Activated T-helper 1 cell treated with anti-CD3 and anti-CD28 coated beads, Interleukin-2, amount 50 U/mL, for 16 hours (primary cell): ENCODE data around the gene TNS1.
A peak's percentile ranks its signal among the peaks of the same experiment; 100 is the strongest.

Experiments
- DNase-seq, 2 donors: peaks; one replicate each; pipeline ENCODE4 v3.0.0-alpha.2; 2020; ENCODE audit warnings: low read depth in 1 of 2, low spot score in 1 of 2

TNS1 gene

DNA sequence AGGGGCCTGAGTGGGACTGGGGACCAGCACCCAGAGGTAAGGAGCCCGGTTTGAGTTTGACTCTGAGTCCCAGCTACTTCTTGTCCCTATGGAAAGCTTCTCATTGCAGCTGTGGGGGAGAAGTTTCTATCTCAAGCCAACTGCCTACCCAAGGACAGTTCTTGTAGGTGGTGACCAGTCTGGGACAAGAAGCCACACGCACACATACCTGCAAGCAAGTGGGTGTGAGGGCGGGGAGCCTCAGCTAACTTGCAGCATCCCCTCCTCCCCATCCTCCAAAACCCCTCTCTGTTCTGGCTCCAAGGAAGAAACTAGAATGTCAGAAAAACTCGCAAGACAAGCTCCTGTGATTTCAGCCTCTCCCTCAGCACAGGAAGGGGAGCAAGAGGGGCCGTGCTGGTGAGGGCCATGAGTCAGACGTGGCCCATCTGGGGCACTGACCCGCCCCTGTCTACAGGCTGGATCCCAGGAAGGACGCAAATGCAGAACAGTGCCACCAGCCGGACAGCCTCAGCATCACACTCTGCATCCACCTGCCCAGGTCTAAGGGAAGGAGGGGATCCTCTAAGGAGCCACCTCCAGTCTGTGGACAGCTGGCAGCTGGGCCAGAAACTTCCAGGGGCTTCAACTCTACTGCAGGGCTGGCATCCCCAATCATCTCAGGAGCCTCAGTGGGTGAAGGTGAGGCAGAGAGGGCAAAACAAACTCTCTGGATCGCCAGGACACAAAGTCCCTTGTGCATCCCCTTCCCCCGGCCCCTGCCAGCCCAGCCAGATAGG is 103.4 kb downstream of the TNS1 start:
- DNase-seq: no peak

DNA sequence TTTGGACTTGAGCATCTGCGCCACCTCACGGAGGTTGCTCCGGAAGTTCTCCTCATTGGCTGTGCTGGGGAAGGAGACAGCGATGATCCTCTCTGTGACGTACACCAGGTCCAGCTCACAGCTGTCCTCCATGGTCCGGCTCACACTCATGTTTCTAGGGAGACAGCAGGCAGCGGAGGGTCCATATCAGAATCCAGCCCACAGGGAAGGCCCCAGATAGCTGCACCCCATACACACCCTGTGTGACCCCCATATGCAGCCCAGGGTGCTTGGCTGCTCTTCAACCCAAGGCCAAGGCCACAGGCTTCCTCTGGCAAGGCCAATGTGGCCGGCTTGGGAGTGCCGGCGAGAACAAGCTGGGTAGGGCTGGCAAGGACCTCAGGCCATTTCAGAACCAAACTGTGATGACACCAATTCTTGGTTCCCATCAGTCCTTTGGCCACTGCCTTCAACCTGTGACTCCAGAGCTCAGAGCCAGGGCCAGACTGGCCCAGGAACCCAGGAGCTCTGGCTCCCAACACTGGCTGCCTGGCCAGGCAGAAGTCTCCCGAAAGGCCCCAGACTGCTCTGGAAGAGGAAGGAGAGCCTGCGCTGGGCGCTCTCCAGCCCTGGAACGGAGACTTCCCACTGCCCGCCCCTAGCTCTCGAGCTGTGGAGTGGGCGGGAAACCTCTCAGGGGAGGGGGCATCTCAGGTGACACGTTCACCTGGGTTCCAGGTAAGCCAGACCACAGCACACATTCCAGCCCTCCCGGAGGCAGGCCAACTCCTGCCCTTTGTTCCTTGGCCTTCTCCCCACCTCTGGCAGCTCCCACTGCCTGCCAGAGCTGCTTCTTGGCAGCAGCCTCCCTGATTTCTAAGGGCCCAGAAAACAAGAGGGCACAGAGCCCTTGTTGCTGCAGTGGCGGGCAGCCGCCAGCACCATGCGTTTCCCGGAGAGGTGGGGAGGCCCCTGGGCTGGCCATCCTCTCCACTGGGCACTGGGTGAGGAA is 104.7 kb downstream of the TNS1 start:
- DNase-seq: no peak

GRCh38 chr2:217897091-217897715 is 105.6 kb downstream of the TNS1 start:
- DNase-seq: no peak

GRCh38 chr2:217895070-217895635 is 107.6 kb downstream of the TNS1 start:
- DNase-seq: no peak

DNA sequence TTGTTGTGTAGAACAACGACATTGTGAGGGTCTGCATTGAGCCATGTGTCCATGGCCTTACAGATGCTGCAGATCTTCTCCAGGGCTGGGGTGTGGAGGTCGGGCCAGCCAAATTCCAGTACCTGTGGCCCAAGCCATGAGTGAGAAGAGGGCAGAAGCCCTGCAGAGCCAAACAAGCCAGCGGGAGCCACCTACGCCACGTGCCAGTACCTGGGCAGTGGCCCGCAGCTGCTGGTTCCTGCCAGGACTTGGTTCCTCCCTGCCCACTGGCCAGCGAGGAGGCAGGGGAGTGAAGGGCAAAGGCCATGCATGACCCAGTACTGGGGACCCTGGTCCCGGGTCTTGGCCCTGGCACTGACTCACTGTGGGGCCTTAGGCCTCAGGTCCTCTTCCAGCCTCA is 109.4 kb downstream of the TNS1 start:
- no peak for DNase-seq

GRCh38 chr2:217892560-217892959 is 110.2 kb downstream of the TNS1 start:
- no peak for DNase-seq

DNA sequence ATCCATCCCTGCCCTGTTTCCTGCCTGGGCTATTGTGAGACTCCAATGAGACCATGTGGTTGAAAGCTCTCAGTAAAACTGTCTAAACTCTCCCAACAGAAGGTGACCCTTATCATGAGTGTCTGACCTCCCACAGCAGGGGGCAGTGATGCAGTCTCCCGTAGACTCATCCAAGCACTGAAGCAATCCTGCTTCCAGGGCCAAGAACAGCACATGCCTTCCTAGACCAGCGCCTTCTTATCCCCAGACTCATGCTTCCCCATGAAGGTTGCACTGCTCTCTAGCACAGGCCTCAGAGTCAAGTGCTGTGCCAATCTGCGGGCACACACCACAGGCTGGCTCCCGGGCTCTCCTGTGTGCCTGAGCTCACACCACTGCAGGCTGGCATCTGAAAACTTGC is 112.3 kb downstream of the TNS1 start:
- no peak for DNase-seq

DNA sequence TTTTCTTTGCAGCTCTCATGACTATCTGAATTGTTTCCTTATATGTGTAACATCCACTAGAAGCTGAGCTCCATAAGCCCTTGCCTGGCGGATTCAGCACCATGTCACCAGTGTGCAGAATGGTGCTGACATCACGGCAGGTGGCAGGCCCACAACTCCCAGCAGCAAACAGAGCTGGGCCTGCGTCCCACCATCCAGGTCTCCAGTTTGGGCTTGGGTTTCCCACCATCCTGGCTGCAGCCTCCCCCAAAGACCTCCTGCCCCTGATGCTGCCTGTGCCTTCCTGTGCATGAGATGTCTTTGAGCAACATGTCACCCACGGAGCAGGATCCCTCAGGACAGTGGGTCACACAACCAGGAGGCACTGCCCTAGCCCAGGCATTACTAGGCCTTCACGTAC is 113.1 kb downstream of the TNS1 start:
- DNase-seq: no peak

DNA sequence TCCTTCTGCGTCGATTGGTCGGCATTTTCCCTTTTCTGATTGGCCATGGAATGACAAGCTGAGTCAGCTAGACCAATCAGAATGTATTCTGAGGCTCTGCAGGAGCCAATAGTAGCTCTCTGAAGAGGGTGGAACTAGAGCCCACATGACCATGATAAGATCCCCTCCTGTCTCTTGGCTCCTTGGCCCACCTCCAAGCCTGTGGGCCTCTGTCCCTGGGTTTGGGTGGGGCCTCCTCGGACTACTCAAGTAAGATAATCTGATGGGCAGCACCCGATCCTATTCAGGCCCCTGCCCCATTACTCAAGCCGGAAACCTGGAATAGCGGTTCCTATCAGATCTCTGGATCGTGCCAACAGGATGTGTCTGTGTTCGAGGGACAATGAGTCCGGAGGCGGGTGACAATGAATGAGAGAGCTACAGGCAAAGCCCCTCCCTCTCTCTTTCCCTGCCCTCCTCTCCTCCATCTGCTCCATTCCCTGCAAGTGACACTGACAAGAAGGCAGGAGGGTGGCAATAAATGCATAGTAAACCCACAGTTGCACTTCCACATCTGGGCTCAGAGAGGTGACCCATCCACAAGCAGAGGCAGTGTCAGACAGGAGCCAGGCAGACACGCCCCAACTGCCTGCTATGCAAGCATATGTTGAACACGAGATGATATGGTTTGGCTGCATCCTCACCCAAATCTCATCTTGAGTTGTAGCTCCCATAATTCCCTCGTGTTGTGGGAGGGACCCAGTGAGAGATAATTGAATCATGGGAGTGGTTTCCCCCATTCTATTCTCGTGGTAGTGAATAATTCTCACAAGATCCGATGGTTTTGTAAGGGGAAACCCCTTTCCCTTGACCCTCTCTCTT is 114.7 kb downstream of the TNS1 start:
- DNase-seq: no peak

- peak; percentile 32 for DNase-seq
Measured at GRCh38 chr2:217886720-217887309, 116.0 kb downstream of the TNS1 start.

GRCh38 chr2:217886091-217886490 is 116.7 kb downstream of the TNS1 start:
- no peak for DNase-seq

GRCh38 chr2:217884985-217885384 is 117.8 kb downstream of the TNS1 start:
- no peak for DNase-seq

DNA sequence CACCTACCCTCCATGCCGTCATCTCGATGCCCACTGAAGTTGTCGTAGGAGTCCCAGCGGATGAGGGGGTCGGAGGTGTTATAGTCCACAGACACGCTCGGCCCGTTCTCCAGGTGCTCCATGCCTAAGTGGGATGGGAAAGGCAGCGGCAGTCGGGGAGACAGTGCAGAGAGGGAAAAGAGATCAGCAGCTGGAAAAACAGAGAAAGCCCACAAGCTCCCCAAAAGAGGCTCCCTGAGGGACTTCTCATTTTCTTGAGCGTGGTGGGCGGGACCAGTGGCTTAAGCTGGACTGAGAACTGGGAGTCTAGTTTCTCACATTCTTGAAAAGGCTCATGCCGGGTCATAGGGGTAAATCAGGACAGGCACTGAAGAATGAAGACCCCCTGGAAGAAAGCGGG is 121.9 kb downstream of the TNS1 start:
- DNase-seq: no peak

DNA sequence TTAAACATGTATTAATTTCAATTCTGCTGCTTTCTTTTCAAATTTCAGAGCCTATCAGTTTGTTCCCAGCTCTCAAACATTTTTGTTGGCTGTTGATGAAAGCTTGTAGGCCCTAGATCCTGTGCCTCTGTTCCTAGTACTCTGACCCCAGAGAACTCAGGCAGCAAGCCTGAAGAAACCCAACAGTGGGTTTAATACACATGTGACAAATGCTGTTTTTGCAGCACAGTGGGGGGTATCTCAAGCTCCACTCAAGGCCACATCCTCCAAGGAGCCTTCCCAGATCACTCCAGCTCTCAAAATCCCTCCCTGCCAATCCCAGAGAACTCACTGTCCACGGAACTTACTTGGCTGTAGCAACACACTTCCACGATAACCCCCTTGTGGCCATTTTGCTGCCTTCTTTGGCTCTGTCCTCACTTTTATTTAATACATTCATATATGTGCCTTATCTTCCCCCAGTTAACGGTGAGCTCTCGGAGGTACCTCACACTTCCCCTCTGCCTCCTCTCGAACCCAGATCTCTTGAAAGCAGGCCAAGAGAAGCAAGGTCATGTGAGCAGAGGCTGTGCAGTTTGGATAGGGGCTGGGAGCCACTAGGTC is 122.4 kb downstream of the TNS1 start:
- no peak for DNase-seq

DNA sequence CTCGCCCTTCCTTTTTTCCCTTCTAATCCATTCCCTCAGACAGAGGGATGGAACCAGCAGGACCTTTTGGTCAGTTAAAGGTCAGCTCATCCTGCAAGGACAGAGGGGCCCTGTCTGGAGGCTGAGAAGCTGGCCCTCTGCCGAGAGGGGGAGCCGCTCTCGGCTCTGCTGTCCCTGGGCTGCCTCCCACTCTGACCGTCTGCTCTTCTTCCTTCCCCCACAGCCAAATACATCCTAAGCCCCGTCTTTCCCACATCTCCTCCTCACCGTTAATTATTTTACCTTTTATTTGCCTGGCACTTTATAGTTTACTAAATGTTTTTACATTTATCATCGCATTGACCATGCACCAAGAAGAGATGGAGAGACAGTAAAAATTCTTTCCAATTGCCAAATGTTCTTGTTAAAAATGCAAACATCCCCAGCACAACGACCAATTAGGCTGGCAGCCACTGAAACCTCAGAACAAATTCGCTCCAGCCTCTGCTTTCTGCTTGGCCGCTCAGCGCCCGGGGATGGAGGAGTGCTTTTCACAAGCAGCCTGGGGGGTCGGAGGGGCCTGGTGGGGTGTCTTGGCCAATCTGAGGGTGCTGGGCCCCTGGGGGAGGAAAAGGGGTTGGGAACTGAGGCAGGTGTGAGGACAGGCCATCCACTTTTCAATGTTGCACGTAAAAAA is 123.7 kb downstream of the TNS1 start:
- no peak for DNase-seq

GRCh38 chr2:217877866-217878265 is 124.9 kb downstream of the TNS1 start:
- no peak for DNase-seq

- DNase-seq: no peak
Measured at GRCh38 chr2:217876253-217876570, 126.6 kb downstream of the TNS1 start.

- DNase-seq: no peak
Measured at GRCh38 chr2:217875556-217876252, 127.1 kb downstream of the TNS1 start.

DNA sequence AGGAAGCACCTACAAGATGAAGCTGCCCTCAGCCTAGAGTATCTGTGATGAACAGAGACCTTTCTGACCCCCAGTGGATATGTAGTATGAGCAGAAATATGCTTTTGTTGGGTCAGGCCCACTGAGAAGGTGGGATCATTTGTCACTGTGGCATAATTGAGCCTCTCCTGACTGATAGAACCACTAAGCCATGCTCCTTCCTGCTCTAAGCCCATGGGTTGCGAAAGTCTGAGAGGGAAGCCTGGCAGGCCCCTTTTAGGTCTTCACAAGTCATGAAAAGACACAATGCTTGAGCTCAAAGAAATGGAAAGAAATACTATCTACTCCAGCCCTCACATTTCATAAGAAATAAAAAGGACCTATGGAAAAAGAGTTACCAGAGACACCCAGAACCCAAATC is 127.7 kb downstream of the TNS1 start:
- no peak for DNase-seq
